Right renal pelvis (tissue), 4 donors: ENCODE measurements around the gene TBC1D3H. TPM values are rescaled to one million over a fixed set of nuclear protein-coding genes. Genes with fewer than 3 reads are reported as not detected.
"Not testable (repeated sequence)": the region's sequence is repeated elsewhere in the genome, so short reads cannot be mapped to it uniquely, and the experiment has no call there.

Experiments used
- DNase-seq, 4 donors: peaks; one replicate each; pipeline ENCODE4 v3.0.0-alpha.2; 2013; ENCODE audit warnings: low read depth in 4 of 4, low spot score in 3 of 4, missing footprints in 1 of 4
- polyA plus RNA-seq, 4 donors: library from polyadenylated mRNA; unstranded; fragments of 120-200 nt; gene quantifications; one replicate each; pipeline ENCODE4 v1.2.1, GENCODE V29; 2013; ENCODE audit not compliant: insufficient read length in 4 of 4

TBC1D3H gene
- polyA plus RNA-seq = not detected

GRCh38 chr17:36388385-36389245, at the start of gene TBC1D3H:
Gene TBC1D3H (minus strand): TSS chr17:36388435. CDS start chr17:36386895, 1,540 bp downstream.
- DNase-seq = not testable (repeated sequence)

DNA sequence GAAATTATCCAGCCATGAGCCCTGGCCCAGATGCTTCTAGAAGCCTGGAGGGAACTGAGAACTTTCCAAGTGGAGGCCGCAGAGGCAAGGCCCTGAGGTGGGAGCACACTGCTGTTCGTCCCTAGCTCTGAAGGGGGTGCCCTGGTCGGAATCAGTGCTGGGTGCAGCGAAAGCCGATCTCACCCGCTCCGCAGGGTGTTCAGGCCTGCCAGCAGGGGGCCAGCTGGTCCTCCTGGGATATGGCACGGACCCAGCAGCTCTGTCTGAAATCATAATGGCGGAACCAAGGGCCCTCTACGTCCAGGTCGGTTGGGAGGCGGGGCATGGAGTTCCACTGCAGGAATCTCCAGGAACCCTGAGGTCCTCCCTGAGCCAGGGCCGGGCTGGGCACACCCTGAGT, 40.7 kb upstream of the TBC1D3H start:
- not testable (repeated sequence) for DNase-seq

GRCh38 chr17:36415180-36415941, 27.1 kb upstream of the TBC1D3H start:
- not testable (repeated sequence) for DNase-seq

DNA sequence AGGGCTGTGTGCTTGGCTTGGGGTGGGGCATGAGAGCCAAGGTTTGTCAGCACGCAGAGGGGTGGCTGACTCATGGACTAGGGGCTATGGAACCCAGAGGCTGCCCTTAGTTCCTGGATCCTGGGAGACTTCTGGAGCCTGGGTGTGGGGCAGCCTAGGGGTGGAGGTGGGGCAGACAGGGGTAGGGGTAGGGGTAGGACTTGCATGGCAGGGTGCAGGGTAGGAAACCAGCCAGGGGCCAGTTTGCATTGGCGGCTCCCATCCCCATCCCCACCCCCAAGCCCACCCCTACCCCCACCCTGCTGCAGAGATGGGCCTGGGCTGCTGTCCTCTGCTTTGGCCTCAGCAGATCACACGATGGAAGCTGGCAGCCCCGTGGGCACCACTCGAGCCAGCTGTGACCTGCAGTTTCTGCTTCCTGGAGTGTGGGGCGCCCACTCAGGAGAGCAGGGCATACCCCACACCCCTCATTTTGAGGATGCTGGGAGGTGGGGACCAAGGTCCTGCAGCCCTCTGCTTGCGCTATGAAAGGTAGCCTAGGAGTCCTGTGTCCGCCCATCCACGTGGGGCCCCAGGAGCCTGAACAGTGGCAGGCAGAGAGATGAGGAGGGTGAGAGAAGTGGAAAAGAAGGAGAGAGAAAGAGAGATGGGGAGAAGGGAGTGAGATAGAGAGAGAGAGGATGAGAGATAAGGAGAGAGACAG, 2.9 kb upstream of the TBC1D3H start:
- not testable (repeated sequence) for DNase-seq

- DNase-seq = not testable (repeated sequence)
Observed at GRCh38 chr17:36375938-36376337, 12.3 kb downstream of the TBC1D3H start.

- DNase-seq = not testable (repeated sequence)
Observed at GRCh38 chr17:36362496-36362895, 25.7 kb downstream of the TBC1D3H start.

Other genes starting within 250 kb of the TBC1D3H start
- gene TBC1D3B, start 211.8 kb downstream of the TBC1D3H start, polyA plus RNA-seq = 1 to 10 TPM; 3.6 to 8.5 (median 6.5) TPM
- 1 to 10 TPM in 2 of 4 donors, under 1 TPM in 2; 0.21 to 3.4 (median 1.5) TPM for gene CCL3L1, start 191.7 kb downstream of the TBC1D3H start, polyA plus RNA-seq
- 1 to 10 TPM in 3 of 4 donors, under 1 TPM in 1; 0.26 to 3.5 (median 2.0) TPM for gene CCL4L2, start 177.4 kb downstream of the TBC1D3H start, polyA plus RNA-seq
- gene TBC1D3I, start 123.9 kb downstream of the TBC1D3H start, polyA plus RNA-seq = under 1 TPM in 2 of 4 donors, not detected in 2; 0.17 to 0.52 TPM
- not detected for gene TBC1D3G, start 64.6 kb downstream of the TBC1D3H start, polyA plus RNA-seq
- 10 to 100 TPM; 67.8 to 74.0 (median 70.1) TPM for gene ZNHIT3, start 98.2 kb upstream of the TBC1D3H start, polyA plus RNA-seq
- gene MYO19, start 146.4 kb upstream of the TBC1D3H start, polyA plus RNA-seq = 10 to 100 TPM; 37.1 to 44.2 (median 41.1) TPM
- 10 to 100 TPM; 11.3 to 16.4 (median 14.3) TPM for gene PIGW, start 146.6 kb upstream of the TBC1D3H start, polyA plus RNA-seq
- 10 to 100 TPM; 70.4 to 81.6 (median 78.1) TPM for gene GGNBP2, start 156.5 kb upstream of the TBC1D3H start, polyA plus RNA-seq
- gene DHRS11, start 203.4 kb upstream of the TBC1D3H start, polyA plus RNA-seq = 10 to 100 TPM; 23.1 to 28.8 (median 26.3) TPM
- 1 to 10 TPM; 3.7 to 4.9 (median 4.1) TPM for gene MRM1, start 213.1 kb upstream of the TBC1D3H start, polyA plus RNA-seq